KMS-11 (cell line): ENCODE data around the gene CDK5RAP2.
"Not testable (repeated sequence)": the region's sequence is repeated elsewhere in the genome, so short reads cannot be mapped to it uniquely, and the experiment has no call there.

Experiments used
- H2AFZ ChIP-seq: fragments of 200-600 bp; sonication (generic); 2 replicates; pipeline ENCODE4 v1.6.1; 2016; ENCODE audit warnings: antibody characterized with exemption, mixed run types, low read depth
- H3K27ac ChIP-seq: fragments of 200-600 bp; sonication (generic); 2 replicates; pipeline ENCODE4 v1.6.1; 2016; ENCODE audit warnings: mild to moderate bottlenecking, mixed run types
- H3K27me3 ChIP-seq: fragments of 200-600 bp; sonication (generic); 2 replicates; pipeline ENCODE4 v1.6.1; 2017; ENCODE audit warnings: mild to moderate bottlenecking, low read depth, mixed run types, moderate library complexity; ENCODE audit not compliant: insufficient read depth
- H3K36me3 ChIP-seq: fragments of 200-600 bp; sonication (generic); 2 replicates; pipeline ENCODE4 v1.6.1; 2017; ENCODE audit warnings: mild to moderate bottlenecking, mixed run types; ENCODE audit not compliant: insufficient read depth
- H3K4me1 ChIP-seq: fragments of 200-600 bp; sonication (generic); 2 replicates; pipeline ENCODE4 v1.6.1; 2016; ENCODE audit warnings: mild to moderate bottlenecking, low read depth, mixed run types; ENCODE audit not compliant: poor library complexity, severe bottlenecking
- H3K4me2 ChIP-seq: fragments of 200-600 bp; sonication (generic); 2 replicates; pipeline ENCODE4 v1.7.0; 2016; ENCODE audit warnings: mild to moderate bottlenecking, mixed run types
- H3K4me3 ChIP-seq: fragments of 200-600 bp; sonication (generic); IDR thresholded peaks from 2 replicates; pipeline ENCODE4 v1.6.1; 2017; ENCODE audit warnings: low read depth, low read length, mixed read lengths; ENCODE audit not compliant: insufficient read depth
- H3K79me2 ChIP-seq: fragments of 200-600 bp; sonication (generic); 2 replicates; pipeline ENCODE4 v1.6.1; 2016; ENCODE audit warnings: low read depth, mixed run types; ENCODE audit not compliant: insufficient read depth
- H3K9ac ChIP-seq: fragments of 200-600 bp; sonication (generic); 2 replicates; pipeline ENCODE4 v1.6.1; 2016; ENCODE audit warnings: mild to moderate bottlenecking, mixed run types
- H4K20me1 ChIP-seq: fragments of 200-600 bp; sonication (generic); 2 replicates; pipeline ENCODE4 v1.6.1; 2016; ENCODE audit warnings: mild to moderate bottlenecking, mixed run types; ENCODE audit not compliant: insufficient read depth
- TF ChIP-seq, protein P1 (sequence below): fragments of 200-600 bp; sonication (generic); conservative IDR thresholded peaks from 2 replicates; pipeline ENCODE4 v1.6.1; 2017; ENCODE audit warnings: low read depth, mild to moderate bottlenecking, antibody characterized with exemption, low read length, moderate library complexity, mixed read lengths

The CDK5RAP2 gene

DNA sequence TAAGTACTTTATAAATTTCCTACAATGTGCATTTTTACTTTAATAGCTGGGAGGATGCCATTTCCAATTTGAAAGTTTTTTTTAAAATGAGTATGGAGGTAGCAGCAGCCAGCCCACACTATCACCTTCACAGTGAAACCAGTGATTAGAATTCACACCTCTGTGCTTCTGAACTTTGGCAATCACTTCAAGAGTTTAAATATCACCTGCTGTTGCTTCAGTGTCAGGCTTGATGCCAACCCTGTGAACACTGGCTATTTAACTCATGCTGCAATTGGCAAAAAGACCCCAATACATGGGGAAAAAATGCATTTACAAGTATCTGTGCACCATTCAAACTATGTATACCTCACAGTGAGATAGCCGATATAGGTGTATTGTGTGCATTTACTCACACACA, 57.4 kb downstream of the CDK5RAP2 start:
- H3K9ac ChIP-seq: no peak overlapping the region
- no peaks in the 10 kb centered on the region for H3K27me3 ChIP-seq
- H4K20me1 ChIP-seq: no peaks in the 10 kb centered on the region
- H3K27ac ChIP-seq: no peak overlapping the region
- TF ChIP-seq, protein P1, sequence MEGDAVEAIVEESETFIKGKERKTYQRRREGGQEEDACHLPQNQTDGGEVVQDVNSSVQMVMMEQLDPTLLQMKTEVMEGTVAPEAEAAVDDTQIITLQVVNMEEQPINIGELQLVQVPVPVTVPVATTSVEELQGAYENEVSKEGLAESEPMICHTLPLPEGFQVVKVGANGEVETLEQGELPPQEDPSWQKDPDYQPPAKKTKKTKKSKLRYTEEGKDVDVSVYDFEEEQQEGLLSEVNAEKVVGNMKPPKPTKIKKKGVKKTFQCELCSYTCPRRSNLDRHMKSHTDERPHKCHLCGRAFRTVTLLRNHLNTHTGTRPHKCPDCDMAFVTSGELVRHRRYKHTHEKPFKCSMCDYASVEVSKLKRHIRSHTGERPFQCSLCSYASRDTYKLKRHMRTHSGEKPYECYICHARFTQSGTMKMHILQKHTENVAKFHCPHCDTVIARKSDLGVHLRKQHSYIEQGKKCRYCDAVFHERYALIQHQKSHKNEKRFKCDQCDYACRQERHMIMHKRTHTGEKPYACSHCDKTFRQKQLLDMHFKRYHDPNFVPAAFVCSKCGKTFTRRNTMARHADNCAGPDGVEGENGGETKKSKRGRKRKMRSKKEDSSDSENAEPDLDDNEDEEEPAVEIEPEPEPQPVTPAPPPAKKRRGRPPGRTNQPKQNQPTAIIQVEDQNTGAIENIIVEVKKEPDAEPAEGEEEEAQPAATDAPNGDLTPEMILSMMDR: no peak
- no peak overlapping the region for H2AFZ ChIP-seq
- H3K79me2 ChIP-seq: no peaks in the 10 kb centered on the region
- H3K4me2 ChIP-seq: no peak overlapping the region
- peaks cover 15% of the 10 kb centered on the region; the same call in 1 of the 2 replicates for H3K36me3 ChIP-seq
- no peaks in the 10 kb centered on the region for H3K4me1 ChIP-seq
- no peak overlapping the region for H3K4me3 ChIP-seq

DNA sequence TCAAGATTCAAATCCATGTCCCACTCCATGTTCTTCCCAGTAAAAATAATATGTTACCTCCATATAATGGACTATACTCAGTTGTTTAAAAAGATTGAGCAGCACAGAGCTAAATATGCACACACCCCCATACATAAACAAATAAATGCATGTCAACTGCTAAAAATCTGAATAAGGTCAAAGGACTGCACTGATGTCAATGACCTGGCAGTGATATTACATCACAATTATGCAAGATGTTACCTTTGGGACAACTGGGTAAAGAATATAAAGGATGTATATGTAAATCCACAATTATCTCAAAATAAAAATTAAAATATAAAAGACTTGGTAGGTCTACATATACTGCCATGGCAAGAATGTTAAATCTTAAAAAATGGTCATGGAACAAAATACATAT, 57.9 kb downstream of the CDK5RAP2 start:
- no peaks in the 10 kb centered on the region for H4K20me1 ChIP-seq
- H3K79me2 ChIP-seq: no peaks in the 10 kb centered on the region
- H3K27ac ChIP-seq: no peak overlapping the region
- H3K4me3 ChIP-seq: no peak overlapping the region
- H3K27me3 ChIP-seq: no peaks in the 10 kb centered on the region
- H3K9ac ChIP-seq: no peak overlapping the region
- TF ChIP-seq, protein P1: no peak
- H2AFZ ChIP-seq: no peak overlapping the region
- H3K4me2 ChIP-seq: no peak overlapping the region
- no peaks in the 10 kb centered on the region for H3K4me1 ChIP-seq
- peaks cover 14% of the 10 kb centered on the region; the same call in 1 of the 2 replicates for H3K36me3 ChIP-seq

DNA sequence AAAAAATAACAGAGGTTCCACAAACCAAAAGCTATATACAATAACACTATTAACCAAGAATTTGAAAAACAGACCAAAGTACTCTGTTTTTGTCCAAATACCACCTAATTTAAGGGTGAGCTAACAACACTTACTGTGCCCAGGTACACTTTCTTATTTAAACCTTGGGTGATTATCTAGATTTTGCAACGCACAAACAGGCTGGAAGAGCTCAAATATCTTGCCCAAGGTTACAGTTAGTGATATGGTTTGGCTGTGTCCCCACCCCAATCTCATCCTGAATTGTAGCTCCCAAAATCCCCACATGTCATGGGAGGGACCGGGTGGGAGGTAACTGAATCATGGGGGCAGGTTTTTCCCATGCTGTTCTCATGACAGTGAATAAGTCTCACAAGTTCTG, 58.9 kb downstream of the CDK5RAP2 start:
- TF ChIP-seq, protein P1: no peak
- Histone ChIP-seq H3K4me3 (no peak overlapping the region), H3K36me3 (peaks cover 14% of the 10 kb centered on the region; the same call in 1 of the 2 replicates), H3K79me2 (no peaks in the 10 kb centered on the region), H3K27me3 (no peaks in the 10 kb centered on the region), H3K9ac (no peak overlapping the region), H4K20me1 (no peaks in the 10 kb centered on the region), H3K4me1 (no peaks in the 10 kb centered on the region), H2AFZ (no peak overlapping the region), H3K27ac (no peak overlapping the region), H3K4me2 (no peak overlapping the region)

DNA sequence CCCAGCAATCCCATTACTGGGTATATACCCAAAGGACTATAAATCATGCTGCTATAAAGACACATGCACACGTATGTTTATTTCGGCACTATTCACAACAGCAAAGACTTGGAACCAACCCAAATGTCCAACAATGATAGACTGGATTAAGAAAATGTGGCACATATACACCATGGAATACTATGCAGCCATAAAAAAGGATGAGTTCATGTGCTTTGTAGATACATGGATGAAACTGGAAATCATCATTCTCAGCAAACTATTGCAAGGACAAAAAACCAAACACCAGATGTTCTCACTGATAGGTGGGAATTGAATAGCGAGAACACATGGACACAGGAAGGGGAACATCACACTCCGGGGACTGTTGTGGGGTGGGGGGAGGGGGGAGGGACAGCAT, 64.0 kb downstream of the CDK5RAP2 start:
- H4K20me1 ChIP-seq, H3K27me3 ChIP-seq, H3K9ac ChIP-seq, H3K4me2 ChIP-seq, H3K27ac ChIP-seq, H3K4me1 ChIP-seq, H3K79me2 ChIP-seq, H3K4me3 ChIP-seq, H2AFZ ChIP-seq: not testable (repeated sequence)
- H3K36me3 ChIP-seq: peaks cover 15% of the 10 kb centered on the region; the same call in 1 of the 2 replicates

DNA sequence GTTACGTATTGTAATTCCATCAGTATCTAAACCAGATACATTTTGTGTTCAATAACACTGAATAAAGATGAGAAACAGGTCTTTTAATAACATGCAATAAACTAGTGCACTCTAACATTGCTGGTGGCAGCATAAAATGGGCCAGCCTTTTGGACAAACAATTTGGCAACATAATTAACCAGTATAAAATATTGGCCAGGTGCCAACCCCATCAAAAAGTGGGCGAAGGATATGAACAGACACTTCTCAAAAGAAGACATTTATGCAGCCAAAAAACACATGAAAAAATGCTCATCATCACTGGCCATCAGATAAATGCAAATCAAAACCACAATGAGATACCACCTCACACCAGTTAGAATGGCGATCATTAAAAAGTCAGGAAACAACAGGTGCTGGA, 64.5 kb downstream of the CDK5RAP2 start:
- not testable (repeated sequence) for H3K79me2 ChIP-seq, H3K27ac ChIP-seq, H3K9ac ChIP-seq, H4K20me1 ChIP-seq, H3K4me1 ChIP-seq, H3K4me3 ChIP-seq, H3K27me3 ChIP-seq, H2AFZ ChIP-seq, H3K4me2 ChIP-seq
- peaks cover 15% of the 10 kb centered on the region; the same call in 1 of the 2 replicates for H3K36me3 ChIP-seq
